Measurements from ENCODE around the gene AGBL4.

The AGBL4 gene

GRCh38 chr1:49363628-49364027 is 660.1 kb downstream of the AGBL4 start:
- TF ChIP-seq CTCF (IDR thresholded peaks at IDR 0.05; ENCODE audit: control extremely low read depth, extremely low read depth, low read depth, missing control alignments): no peak
- ChIA-PET CTCF (no interaction called here), POLR2A (no interaction called here)
- no peak for DNase-seq (ENCODE audit: extremely low spot score)

- POLR2A ChIA-PET: no interaction called here
- DNase-seq (ENCODE audit: extremely low spot score): no peak
- CTCF ChIA-PET: interaction anchor here (2.0 kb wide), 1 partner anchor 19 kb away, joined by 4 read pairs; no protein-coding TSS in a partner anchor
- TF ChIP-seq CTCF (IDR thresholded peaks at IDR 0.05; ENCODE audit: control extremely low read depth, extremely low read depth, low read depth, missing control alignments): no peak
Observed at GRCh38 chr1:49358036-49358435, 665.7 kb downstream of the AGBL4 start.

- TF ChIP-seq CTCF (IDR thresholded peaks at IDR 0.05; ENCODE audit: control extremely low read depth, extremely low read depth, low read depth, missing control alignments): no peak
- no peak for DNase-seq (ENCODE audit: extremely low spot score)
- POLR2A ChIA-PET: no interaction called here
- CTCF ChIA-PET: interaction anchor here (1.2 kb wide), 1 partner anchor 30 kb away, joined by 3 read pairs; no protein-coding TSS in a partner anchor
Observed at GRCh38 chr1:49356594-49356993, 667.2 kb downstream of the AGBL4 start.

- POLR2A ChIA-PET: no interaction called here
- no peak for TF ChIP-seq CTCF (IDR thresholded peaks at IDR 0.05; ENCODE audit: control extremely low read depth, extremely low read depth, low read depth, missing control alignments)
- CTCF ChIA-PET: no interaction called here
- DNase-seq (ENCODE audit: extremely low spot score): no peak
Observed at GRCh38 chr1:49351768-49352167, 672.0 kb downstream of the AGBL4 start.

- POLR2A ChIA-PET: no interaction called here
- CTCF ChIA-PET: no interaction called here
- TF ChIP-seq CTCF (IDR thresholded peaks at IDR 0.05; ENCODE audit: control extremely low read depth, extremely low read depth, low read depth, missing control alignments): no peak
- DNase-seq (ENCODE audit: extremely low spot score): no peak
Observed at GRCh38 chr1:49346767-49347349, 676.9 kb downstream of the AGBL4 start.

- no peak for DNase-seq (ENCODE audit: extremely low spot score)
- ChIA-PET CTCF (no interaction called here), POLR2A (no interaction called here)
- TF ChIP-seq CTCF (IDR thresholded peaks at IDR 0.05; ENCODE audit: control extremely low read depth, extremely low read depth, low read depth, missing control alignments): no peak
Observed at GRCh38 chr1:49340576-49340975, 683.2 kb downstream of the AGBL4 start.

Measured in GM10248 (cell line).